NCI-H2227 (cell line): ENCODE measurements around the gene STK25.
"Not testable (repeated sequence)": the region's sequence is repeated elsewhere in the genome, so short reads cannot be mapped to it uniquely, and the experiment has no call there.

Experiments used
- DNase-seq: peaks from one replicate; lab custom pipeline; 2025; ENCODE audit not compliant: unreplicated experiment; lab: John Stamatoyannopoulos, UW

STK25 gene

DNA sequence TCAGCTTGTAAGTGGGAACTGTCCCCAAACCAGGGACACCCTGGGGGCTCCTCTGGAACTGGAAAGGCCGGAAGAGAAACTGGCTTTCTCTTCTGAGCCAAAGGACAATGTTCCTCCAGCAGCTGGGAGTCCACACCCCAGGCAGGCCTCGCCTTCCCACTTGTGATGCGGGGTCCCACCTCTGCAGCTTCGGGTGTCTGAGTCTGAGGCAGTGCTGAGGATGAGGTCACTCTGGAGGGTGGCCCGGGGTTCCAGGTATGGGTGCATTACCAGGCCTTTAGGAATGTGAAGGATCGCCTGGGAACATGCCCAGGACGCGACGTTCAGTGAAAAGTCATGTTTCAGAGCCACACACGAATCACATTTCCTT is 32.0 kb upstream of the STK25 start:
- no peak for DNase-seq

DNA sequence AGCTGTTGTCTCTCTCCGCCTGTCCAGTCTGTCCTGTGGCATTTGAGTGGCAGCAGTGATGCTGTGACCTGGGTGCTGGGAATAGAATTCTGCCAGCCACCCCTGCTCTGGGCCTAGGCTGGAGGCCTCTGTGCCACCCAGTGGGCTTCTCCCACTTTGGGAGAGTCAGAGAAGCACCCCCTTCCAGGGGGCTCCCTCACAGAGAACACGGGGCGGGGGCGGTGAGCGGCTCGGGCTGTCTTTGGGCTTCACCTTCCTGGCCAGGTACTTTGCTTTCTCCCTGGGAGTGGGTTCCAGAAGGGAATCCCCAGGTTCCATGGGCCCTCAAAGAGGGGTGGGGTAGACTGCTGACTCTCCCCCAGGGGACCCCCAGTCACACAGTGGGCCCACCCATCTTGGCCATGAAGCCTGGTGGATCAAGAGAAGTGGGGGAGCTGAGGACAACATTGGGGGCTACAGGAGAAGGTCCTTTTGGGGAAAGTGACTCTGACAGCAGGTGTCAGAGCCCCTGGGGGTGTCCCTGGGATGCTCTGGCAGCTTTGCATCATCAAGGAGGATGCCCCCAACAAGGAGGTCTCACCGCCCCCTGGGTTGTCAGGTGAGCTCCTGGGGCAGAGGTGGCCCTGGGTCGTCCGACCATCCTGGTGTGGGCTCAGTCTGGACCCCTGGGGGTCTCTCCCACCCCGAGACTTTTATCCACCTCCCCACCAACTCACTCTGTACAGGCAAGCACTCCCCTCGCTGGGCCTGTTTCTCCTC is 31.4 kb upstream of the STK25 start:
- no peak for DNase-seq

DNA sequence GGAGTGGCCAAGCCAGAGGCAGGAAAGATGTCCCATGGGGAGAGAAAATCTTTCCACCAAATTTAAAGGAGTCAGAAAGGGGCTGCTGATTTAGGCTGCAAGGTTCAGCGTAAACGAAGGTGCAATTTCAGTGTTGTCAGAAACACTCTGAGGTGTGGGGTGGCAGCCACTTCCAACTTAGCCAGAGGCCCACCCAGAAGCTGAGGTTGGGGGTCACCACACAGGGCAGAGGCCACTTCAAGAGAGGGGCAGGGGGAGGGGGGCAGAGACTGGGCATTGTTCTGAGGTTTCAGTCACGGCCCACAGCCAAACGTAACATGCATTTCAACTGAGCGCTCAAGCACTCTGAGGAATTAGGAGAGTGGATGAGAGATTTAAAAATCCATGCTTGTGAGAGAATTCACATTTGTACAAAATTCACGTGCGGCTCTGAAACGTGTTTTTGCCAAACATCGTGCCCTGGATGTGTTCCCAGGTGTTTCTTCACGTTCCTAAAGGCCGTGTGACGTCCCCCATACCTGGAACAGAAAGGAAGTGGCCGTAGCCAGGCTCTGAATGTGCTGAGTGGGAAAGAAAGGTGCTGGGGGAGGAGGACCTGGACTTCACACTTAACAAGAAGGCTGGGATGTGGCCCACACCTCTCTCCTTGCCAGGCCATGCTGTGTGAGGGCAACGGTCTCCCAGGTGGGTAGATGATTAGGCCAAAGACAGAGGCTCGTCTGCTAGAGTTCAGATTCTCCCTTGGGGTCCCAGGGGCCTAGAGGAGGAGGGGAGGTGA is 30.6 kb upstream of the STK25 start:
- DNase-seq = no peak

DNA sequence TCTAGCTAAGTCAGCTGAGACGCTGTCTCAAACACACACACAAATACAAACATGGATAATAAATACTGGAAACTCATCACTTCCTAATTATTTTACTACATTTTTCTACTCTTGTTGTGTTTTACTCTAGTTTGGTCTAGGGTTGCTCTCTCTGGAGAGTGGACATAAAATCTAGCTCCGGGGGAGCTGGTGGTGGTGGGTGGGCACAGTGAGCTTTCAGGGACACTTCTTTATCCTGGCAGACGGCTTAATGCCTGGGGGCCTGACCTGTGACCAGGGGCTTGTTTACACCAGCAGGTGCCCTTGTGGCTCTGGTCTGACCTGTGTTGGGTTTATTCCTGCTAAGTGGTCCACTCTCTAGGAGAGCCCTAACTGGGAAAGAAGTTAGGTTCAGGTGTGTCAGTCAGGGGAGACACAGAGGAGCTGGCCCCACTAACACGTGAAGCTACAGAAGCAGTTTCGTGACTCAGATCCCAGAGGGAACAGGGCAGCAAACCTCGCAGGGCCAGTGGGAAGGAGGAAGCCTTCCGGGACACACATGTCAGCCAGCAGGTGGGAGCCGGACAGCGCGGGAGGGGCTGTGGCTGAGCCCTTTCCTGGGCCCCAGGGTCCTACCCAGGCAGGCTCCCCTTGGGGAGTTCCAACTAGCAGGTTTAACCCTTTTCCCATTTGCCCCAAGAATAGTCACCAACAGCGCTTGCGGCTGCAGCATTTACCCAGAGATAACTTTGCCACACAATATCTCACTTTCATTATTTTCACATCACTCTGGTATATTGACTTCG is 27.7 kb upstream of the STK25 start:
- no peak for DNase-seq

DNA sequence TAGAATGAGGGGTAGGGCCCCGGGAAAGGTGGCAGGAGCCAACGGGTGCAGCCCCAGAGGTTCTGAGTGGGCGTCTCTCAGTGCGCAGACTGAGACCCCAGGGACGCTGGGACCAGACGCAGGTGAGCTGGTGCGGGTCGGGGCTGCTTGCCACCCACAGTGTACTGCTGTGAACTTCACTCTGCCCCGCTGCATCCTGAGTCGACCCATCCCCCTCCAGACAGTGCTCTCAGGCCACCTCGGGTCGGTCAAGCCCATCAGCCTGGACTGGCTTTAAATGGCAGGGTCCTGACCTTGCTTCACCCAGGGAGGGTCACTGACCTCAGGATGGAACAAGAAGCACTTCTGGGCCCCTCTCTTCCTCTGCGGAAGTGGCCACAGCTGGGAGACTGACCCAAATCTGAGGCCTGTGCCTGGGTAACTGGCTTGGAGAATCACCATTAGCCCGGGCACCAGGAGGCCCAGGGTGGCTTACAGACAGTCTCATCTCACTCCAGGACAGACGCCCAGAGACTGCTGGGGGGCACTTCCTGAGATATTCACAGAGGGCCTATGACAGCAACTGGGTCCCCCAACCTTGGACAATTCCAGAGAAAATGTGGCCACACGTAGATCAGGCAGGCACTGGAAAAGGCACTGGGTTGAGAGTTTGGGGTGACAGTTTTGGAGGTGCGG is 26.5 kb upstream of the STK25 start:
- DNase-seq = no peak

DNA sequence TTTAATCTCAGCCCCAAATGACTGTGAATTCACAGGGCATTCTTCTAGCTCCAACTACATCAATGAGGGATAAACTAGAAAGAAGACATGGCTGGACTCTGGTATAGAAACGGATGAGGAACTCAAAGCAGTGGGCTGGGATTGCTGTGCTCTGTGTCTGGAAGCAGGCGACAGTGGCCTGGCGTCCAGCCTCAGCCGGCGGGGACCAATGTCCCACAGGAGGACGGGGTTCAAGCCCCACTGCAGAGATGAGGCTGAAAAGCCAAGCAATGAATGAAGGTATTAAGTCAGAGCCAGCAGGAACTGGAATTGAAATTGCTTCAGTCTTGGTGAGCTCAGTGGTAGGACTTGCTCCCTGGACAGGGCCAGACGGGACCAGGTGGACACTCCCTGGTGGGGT is 25.9 kb upstream of the STK25 start:
- DNase-seq = no peak

DNA sequence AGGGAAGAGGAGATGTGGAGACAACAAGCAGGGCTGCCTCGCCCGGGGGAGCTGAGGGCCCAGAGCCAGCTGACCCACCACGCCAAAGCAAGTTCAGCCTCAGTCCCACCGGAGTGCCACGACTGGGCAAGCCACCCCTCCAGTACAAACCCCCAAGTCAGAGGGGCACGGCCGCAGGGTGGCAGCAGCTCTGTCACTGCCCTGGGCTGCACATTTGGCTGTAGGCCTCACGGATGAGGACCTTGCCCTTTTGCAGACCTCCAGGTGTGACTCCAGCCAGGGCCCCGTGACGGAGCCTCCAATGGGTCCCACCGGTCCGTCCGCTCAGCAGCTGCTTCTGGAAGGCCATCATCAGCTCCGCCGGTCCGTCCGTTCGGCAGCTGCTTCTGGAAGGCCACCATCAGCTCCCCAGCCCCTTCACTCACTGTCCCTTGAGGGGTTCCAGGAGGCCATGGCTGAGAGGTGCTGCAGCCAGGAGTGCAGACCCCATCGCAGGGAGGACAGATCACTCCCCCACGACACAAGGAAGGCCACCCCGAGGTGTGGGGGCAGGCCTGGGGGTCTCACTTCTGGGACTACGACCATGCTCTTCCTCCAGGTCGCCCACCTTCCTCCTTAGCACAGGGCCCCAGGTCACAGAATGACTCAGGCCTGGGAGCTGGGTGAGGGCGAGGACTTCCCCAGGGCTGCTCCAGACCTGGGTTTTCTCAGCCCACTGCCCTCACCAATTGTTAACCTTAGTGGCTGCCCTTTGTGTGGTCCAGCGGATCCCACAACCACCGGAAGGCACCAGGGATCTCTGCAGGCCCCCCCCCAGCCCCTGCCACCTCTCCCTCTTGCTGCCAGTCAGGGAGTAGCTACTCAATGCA is 24.6 kb upstream of the STK25 start:
- no peak for DNase-seq

DNA sequence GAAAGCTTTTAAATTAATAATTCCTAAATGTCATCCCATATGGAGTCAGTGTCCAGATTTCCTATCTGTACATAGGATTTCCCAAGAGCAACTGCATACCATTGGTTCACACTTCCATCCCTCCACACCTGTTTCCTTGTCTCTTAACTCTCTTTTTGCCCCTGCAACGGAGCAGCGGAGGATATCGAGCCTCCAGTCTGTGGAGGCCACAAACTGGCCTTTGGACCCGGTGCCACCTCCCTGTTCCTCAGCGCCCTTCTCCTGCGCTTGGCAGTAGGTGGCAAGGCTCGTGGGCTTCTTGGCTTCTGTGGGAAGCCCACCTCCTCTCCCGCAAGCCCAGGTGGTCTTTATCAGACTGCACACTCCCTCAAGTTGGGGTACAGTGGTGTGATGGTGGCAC is 23.8 kb upstream of the STK25 start:
- DNase-seq = no peak

DNA sequence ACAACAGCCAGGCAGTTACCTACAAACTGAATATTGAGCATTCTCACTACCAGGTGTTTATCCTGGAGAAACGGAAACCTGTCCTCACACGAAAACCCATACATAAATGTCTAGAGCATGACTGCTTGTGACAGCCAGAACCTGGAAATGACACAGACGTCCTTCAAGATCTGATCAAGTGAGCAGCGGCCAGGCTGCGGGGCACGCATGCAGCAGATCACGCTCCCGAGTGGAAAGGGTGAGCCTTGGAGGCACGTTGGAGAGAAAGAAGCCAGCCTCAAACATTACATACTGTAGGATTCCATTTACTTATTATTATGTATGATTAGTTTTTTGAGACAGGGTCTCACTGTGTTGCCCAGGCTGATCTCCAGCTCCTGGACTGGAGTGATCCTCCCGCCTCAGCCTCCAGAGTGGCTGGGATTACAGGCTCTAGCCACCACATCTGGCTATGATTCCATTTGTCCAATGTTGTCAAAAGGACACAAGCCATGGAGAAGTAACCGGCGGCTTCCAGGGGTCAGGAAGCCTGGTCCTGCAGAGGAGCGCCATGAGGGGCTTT is 22.9 kb upstream of the STK25 start:
- no peak for DNase-seq

DNA sequence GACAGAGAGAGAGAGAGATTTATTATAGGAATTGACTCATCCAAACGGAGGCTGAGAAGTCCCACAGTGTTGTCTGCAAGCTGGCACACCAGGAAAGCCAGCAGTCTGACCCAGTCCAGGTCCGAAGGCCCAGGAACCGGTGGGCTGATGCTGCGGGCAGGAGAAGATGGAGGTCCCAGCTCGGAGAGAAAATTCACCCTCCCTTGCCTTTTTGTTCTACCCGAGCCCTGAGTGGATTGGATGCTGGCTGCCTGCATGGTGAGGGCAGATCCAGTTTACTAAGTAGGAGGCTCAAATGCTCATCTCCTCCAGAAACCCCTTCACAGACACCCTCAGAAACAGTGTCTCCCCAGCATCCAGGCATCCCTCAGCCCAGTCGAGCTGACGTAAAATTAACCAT is 22.2 kb upstream of the STK25 start:
- no peak for DNase-seq

DNA sequence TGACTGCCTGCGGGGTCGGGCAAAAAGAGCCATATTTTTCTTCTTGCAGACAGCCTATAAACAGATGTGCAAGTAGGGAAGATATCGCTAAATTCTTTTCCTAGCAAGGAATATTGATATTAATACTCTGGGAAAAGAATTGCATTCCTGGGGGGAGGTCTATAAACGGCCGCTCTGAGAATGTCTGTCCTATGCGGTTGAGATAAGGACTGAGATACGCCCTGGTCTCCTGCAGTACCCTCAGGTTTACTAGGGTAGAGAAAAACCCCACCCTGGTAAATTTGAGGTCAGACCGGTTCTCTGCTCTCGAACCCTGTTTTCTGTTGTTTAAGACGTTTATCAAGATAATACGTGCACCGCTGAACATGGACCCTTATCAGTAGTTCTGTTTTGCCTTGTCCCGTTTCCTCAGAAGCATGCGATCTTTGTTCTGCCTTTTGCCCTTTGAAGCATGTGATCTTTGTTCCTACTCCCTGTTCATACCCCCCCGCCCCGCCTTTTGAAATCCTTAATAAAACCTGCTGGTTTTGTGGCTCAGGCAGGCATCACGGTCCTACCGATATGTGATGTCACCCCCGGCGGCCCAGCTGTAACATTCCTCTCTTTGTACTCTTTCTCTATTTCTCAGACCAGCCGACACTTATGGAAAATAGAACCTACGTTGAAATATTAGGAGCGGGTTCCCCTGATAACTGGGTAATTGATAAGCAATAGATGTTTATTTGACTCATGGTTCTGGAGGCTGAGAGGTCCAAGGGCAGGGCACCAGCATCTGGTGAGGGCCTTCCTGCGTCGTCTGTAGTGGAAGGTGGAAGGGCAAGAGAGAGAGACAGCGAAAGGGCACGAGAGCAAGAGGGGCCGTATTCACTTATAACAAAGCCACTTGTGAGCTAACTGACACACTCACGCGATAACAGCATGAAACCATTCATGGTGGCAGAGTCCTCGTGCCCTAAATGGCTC is 17.7 kb upstream of the STK25 start:
- not testable (repeated sequence) for DNase-seq

DNA sequence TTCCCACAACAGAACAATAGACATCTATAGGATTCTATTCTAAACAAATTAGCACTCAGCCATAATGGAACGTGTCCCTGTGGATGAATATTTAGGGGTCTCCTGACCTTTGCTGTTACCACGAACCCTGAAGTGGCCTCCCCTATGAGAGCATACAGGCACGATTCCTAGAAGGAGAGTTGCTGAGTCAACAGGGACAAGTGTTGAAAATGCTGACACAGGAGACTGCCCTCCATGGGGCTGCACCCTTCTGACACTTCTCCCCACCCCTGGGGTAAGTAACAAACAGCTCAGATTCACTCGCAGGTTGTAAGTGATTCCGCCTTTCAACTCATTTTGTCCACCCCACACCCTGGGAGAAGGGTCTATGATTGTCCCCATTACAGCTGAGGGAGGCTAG is 14.1 kb upstream of the STK25 start:
- DNase-seq = no peak

DNA sequence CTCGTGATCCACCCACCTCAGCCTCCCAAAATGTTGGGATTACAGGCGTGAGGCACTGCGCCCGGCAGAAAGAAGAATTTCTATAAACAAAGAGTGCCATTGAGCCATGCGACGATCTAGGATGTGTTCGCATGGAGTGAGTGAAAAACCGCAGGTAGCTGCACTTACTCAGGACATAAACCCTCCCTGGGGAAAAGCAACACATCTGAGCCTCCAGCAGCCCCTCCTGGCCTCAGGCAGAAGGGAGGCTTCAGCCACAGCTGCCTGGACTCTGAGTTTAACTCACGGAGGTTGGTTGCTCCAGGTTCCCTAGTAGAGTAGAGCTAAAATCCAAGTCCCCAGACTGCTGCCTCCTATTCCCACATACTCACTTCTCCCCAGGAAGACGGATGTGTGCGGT is 11.3 kb upstream of the STK25 start:
- DNase-seq = no peak

DNA sequence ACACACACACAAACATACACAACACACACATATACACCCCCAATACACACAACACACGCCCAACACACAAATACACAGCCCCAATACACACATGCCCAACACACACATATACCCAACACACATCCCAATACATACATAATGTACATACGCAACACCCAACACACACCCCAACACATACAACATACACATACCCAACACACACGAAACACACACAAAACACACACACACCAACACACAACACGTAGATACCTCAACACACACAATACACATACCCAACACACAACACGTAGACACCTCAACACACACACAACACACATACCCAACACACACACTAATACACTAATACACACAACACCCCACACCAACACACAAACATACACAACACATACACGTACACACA is 8.9 kb upstream of the STK25 start:
- DNase-seq = no peak

DNA sequence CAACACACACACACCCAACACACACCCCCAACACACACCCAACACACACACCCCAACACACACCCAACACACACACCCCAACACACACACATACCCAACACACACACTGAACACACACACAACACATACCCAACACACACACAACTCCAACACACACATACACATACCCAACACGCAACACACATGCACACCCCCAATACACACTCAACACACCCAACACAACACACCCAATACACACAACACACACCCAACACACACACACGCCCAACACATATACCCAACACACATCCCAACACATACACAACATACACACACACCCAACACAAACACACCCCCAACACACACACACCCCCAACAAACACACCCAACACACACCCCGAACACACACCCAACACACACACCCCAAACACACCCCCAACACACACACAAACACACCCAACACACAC is 8.2 kb upstream of the STK25 start:
- DNase-seq = no peak

DNA sequence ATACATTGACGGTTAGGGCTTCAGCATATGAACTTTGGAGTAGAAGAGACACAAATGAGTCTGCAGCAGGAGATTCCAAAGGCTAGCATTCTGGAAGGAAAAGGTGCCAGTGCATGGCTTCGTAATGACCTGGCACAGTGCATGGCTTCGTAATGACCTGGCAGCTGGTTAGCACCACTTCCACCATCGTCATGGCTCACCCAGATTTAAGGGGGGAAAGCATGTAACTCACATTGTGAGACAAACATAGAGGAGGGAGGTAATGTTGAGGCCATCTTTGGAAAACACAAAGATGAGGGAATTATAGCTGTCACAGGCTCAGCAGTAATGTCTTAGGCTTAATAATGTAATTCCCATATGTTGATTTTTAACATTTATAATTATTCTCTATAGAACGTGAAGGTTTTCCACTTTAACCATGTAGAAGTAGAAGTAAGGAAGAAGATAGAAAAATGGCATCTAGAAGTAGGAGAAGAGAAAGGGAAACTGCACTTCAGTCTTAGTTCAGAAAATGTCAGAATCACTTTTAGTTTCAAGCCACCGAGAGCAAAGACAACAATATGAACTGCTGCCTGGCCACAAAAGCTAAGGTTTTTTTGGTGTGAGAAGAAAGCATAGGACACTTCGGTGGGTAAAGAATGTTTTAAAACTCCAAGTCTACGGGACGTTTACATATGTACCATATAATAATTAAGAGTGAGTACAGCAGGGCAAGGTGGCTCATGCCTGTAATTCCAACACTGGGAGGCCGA is 6.8 kb upstream of the STK25 start:
- DNase-seq = no peak

DNA sequence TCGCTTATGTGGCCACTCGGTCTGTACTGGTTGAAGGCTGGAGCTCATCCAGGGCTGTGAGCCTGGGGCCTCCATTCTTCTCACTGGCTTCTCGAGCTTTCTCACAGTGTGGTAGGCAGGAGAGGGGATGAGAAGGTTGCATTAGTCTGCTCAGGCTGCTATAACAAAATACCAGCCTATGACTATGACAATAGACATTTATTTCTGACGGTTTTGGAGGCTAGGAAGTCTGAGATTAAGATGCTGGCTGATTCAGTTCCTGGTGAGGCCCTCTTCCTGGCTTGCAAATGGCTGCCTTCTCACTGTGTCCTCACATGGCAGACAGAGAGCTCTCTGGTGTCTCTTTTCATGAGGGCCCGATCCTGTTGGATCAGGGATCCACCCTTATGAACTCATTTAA is 6.2 kb upstream of the STK25 start:
- DNase-seq = no peak

DNA sequence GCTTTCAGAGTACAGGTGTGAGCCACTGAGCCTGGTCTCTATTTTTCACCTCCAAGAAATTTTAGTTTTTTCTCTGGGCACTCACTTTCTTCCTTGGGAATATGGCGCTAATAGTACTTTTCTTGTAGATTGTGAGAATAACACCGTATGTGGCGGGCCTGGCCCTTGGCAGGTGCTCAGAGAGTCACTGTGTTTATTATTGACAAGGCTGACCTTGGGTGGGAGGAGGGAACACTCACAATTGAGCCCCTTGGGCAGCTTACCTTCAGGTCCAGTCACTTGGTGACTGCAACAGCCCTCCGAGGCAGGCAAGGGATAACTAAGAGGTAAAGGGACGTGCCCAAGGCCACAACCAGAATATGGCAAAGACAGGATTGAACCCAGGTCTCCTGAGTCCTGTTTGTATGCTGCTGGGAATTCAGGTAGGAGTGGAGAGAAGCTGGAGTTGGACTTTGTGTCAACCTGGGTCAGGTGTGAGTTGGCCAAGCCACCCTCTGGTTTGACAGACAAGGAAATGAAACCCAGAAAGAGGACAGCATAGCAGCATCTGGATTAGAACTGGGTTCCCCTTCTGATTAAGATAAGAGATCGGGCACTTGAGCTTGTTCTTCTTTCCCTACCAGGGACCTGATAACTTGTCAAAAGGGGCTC is 2.8 kb upstream of the STK25 start:
- DNase-seq = no peak
